Measurements from ENCODE around the gene MEIS3. TPM values are rescaled to one million over a fixed set of nuclear protein-coding genes. Genes with fewer than 3 reads are reported as not detected.

The MEIS3 gene
- total and polyA plus RNA-seq, 9 of the 15 experiments (the other 6 are each of a cell fraction or from before 2014, with no cell fraction given) = 0.06 to 0.80 (median 0.25) TPM; not detected in 1

DNA sequence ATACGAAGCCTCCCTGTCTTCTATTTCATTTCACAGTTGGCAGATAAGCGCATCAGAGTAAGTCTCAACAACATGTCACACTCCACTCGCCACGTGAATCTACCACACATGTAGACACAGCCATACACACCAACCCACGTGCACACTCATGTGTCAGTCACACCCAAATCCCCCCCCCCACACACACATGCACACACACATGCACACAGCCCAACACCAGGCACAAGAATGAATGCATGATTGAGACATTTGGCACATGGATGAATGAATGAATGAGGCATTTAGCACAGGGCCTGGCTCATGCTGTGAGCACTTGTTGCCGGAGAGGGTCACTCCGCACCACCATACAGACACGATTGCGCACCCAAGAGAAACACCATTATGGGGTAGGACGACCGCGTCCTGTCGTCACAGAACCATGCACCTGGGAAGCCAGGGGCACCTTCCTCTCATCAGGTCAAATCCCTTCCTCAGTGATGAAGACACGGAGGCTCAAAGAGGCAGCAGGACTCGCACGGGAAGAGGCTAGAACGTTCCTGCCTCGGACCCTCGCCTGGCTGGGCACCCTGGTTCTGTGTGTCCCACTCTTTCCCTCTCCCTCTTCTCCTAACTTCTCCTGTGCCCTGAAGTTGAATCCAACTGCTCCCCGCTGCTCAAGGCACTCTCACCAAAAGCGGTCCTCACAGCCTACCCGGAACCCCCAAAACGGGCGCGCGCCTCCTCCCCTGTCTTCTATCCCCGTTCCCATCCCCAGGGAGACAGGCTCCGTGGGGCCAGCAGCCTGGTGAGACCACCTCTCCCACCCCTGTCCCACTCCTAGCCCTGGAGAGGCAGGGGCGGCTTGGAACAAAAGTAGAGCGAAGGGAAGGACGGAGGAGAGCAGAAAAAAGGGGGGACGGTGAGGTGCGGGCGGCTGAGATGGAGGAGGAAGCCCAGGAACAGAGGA is 1.3 kb downstream of the MEIS3 start:
- peak overlapping the region in 1 of 2 experiments; percentile 68; a peak in 1 of 4 replicates for H3K9ac ChIP-seq (ENCODE audit: insufficient read depth in 1 of 2, low read depth in 2 of 2, low read length in 2 of 2)
- no peaks in the 10 kb centered on the region for H3K9me1 ChIP-seq (ENCODE audit: control insufficient read depth, insufficient read depth, low read length)
- no peaks in the 10 kb centered on the region for H3K36me3 ChIP-seq (ENCODE audit: control insufficient read depth, insufficient read depth, low read length)
- peak overlapping the region; percentile 40; the same call in 1 of the 2 replicates for H3K4me3 ChIP-seq
- DNase-seq (ENCODE audit: extremely low read depth in 1 of 4, low spot score in 3 of 4) (no peak), FAIRE-seq (peak; percentile 23), ATAC-seq (no peak)
- H3K27me3 ChIP-seq (ENCODE audit: control insufficient read depth in 2 of 2, insufficient read depth in 2 of 2, low read length in 2 of 2) = peaks cover 51 to 70% of the 10 kb centered on the region in 2 experiments
- H3K27ac ChIP-seq (ENCODE audit: extremely low read depth, low read depth, low read length) = no peak overlapping the region
- H4K20me1 ChIP-seq (replicated peaks; ENCODE audit: control insufficient read depth, insufficient read depth, low read length) = 0 out of 2 replicates have a peak, but pooled peaks cover 8% of the 10 kb centered on the region
- POLR2A ChIA-PET = interaction anchor here (1.0 kb wide), 1 partner anchor 67 kb away, joined by 3 read pairs; no protein-coding TSS in a partner anchor
- H3K4me1 ChIP-seq (replicated peaks in 1 of 2; ENCODE audit: control insufficient read depth in 2 of 2, insufficient read depth in 2 of 2, low read length in 2 of 2) = peaks cover 4 to 48% of the 10 kb centered on the region in 2 experiments; a peak in 4 of 5 replicates
- no peak overlapping the region for H2AFZ ChIP-seq (ENCODE audit: low read depth, low read length)
- no TSS peak for BruUV-seq (replicated peaks)
- intact Hi-C loops (cut with micrococcal nuclease) (no loop called here), in situ Hi-C loops (cut with MboI) (loop anchor here (10.0 kb wide), 1 partner anchor 263 kb away; no protein-coding TSS in a partner anchor)
- H3K9me3 ChIP-seq (replicated peaks; ENCODE audit: control insufficient read depth, insufficient read depth, low read depth, low read length) = no peaks in the 10 kb centered on the region; the same call in 1 of the 2 replicates
- peak overlapping the region; percentile 23; the same call in 1 of the 2 replicates for H3K4me2 ChIP-seq (ENCODE audit: insufficient read depth, low read length)
- CTCF ChIA-PET (ENCODE audit: low intra/inter-chr PET ratio) = no interaction called here
- H3K79me2 ChIP-seq (ENCODE audit: control insufficient read depth, insufficient read depth, low read length) = no peaks in the 10 kb centered on the region
- 8% methylated on average over 24 of the region's 34 CpGs for WGBS (ENCODE audit: insufficient coverage, low coverage, missing lambda C conversion rate)
- TF ChIP-seq ZNF639 (CRISPR knock-in tag; conservative IDR thresholded peaks at IDR 0.05 in 1 of 2, IDR thresholded peaks at IDR 0.05 in 1 of 2) (0 out of 4 replicates have a peak, but pooled peaks of 1 of the 2 experiments have one; percentile 9), KDM1A (IDR thresholded peaks at IDR 0.05) (peak in 1 of 2 experiments; percentile 65; a peak in 2 of 4 replicates), ZNF561 (CRISPR knock-in tag; conservative IDR thresholded peaks at IDR 0.05) (no peak), HNRNPUL1 (IDR thresholded peaks at IDR 0.05; ENCODE audit: low read length) (no peak), ZBED1 (IDR thresholded peaks at IDR 0.05) (no peak), PKNOX1 (IDR thresholded peaks at IDR 0.05) (peak; percentile 39; the same call in 1 of the 2 replicates)
- TF ChIP-seq, protein P1, sequence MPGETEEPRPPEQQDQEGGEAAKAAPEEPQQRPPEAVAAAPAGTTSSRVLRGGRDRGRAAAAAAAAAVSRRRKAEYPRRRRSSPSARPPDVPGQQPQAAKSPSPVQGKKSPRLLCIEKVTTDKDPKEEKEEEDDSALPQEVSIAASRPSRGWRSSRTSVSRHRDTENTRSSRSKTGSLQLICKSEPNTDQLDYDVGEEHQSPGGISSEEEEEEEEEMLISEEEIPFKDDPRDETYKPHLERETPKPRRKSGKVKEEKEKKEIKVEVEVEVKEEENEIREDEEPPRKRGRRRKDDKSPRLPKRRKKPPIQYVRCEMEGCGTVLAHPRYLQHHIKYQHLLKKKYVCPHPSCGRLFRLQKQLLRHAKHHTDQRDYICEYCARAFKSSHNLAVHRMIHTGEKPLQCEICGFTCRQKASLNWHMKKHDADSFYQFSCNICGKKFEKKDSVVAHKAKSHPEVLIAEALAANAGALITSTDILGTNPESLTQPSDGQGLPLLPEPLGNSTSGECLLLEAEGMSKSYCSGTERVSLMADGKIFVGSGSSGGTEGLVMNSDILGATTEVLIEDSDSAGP (CRISPR knock-in tag; IDR thresholded peaks at IDR 0.05) = 0 out of 2 replicates have a peak, but pooled peaks have one; percentile 33
- TF ChIP-seq, protein P2, sequence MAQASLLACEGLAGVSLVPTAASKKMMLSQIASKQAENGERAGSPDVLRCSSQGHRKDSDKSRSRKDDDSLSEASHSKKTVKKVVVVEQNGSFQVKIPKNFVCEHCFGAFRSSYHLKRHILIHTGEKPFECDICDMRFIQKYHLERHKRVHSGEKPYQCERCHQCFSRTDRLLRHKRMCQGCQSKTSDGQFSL (CRISPR knock-in tag; IDR thresholded peaks at IDR 0.05) = peak; percentile 77
- TF ChIP-seq, protein P2 (tag; IDR thresholded peaks at IDR 0.05) = no peak
- TF ChIP-seq, protein P3, sequence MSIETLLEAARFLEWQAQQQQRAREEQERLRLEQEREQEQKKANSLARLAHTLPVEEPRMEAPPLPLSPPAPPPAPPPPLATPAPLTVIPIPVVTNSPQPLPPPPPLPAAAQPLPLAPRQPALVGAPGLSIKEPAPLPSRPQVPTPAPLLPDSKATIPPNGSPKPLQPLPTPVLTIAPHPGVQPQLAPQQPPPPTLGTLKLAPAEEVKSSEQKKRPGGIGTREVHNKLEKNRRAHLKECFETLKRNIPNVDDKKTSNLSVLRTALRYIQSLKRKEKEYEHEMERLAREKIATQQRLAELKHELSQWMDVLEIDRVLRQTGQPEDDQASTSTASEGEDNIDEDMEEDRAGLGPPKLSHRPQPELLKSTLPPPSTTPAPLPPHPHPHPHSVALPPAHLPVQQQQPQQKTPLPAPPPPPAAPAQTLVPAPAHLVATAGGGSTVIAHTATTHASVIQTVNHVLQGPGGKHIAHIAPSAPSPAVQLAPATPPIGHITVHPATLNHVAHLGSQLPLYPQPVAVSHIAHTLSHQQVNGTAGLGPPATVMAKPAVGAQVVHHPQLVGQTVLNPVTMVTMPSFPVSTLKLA (conservative IDR thresholded peaks at IDR 0.05) = peak in 1 of 2 experiments; percentile 69; a peak in 2 of 4 replicates
